OCI-LY3 (cell line): ENCODE results near the gene TMEM245.

ENCODE experiments used
- CTCF ChIP-seq: fragments of 200-600, 300-600 bp; sonication (generic); IDR thresholded peaks from 2 replicates; pipeline ENCODE4 v1.5.1; 2014; ENCODE audit warnings: antibody characterized with exemption, low read length, low read depth
- EZH2phosphoT487 ChIP-seq: fragments of 200-600 bp; shearing (Covaris generic); IDR thresholded peaks from 2 replicates; pipeline ENCODE4 v1.6.1; 2018; ENCODE audit warnings: antibody characterized with exemption, mixed run types, low read depth

GRCh38 chr9:109119439-109120203 is at the start of gene TMEM245:
- TF ChIP-seq CTCF (no peak), EZH2phosphoT487 (no peak)
